Esophagus squamous epithelium (tissue), 5 donors: ENCODE data around the gene KRT10. TPM values are rescaled to one million over a fixed set of nuclear protein-coding genes. Genes with fewer than 3 reads are reported as not detected.

ENCODE experiments used
- DNase-seq: peaks from one replicate; lab custom pipeline; 2025; lab: John Stamatoyannopoulos, UW
- H3K27ac ChIP-seq, 4 donors: fragments of 200-600 bp; sonication (generic); one replicate each; pipeline ENCODE4 v1.5.1; 2016 to 2019; ENCODE audit warnings: mild to moderate bottlenecking in 1 of 4
- H3K27me3 ChIP-seq, 4 donors: fragments of 200-600 bp; sonication (generic); 1 replicate in 3 of 4; 2 replicates in 1 of 4; pipeline versions ENCODE4 v1.5.1 to v1.6.0; 2017 to 2021; ENCODE audit warnings: antibody characterized with exemption in 1 of 4
- H3K36me3 ChIP-seq, 3 donors: fragments of 200-600 bp; sonication (generic); one replicate each; pipeline ENCODE4 v1.5.1; 2016 to 2019
- H3K4me1 ChIP-seq, 3 donors: fragments of 200-600 bp; sonication (generic); one replicate each; pipeline ENCODE4 v1.5.1; 2017 to 2019
- H3K4me3 ChIP-seq, 4 donors: fragments of 200-600 bp; sonication (generic); 1 replicate in 3 of 4; 2 replicates in 1 of 4; pipeline ENCODE4 v1.5.1; 2016 to 2019; ENCODE audit warnings: mild to moderate bottlenecking in 2 of 4, moderate library complexity in 1 of 4
- H3K9me3 ChIP-seq, 3 donors: fragments of 200-600 bp; sonication (generic); one replicate each; pipeline ENCODE4 v1.5.1; 2016 to 2019
- CTCF ChIP-seq, 6 experiments: fragments of 450-650 bp in 4 of 6; fragments of 200-600 bp in 2 of 6; sonication (generic) in 2 of 6; IDR thresholded peaks; one replicate each; pipeline ENCODE4 v1.5.1; 2016 to 2019; ENCODE audit warnings: antibody characterized with exemption in 6 of 6, mild to moderate bottlenecking in 4 of 6, moderate library complexity in 4 of 6
- POLR2A ChIP-seq, 4 donors: fragments of 450-650 bp; IDR thresholded peaks; one replicate each; pipeline ENCODE4 v1.6.1; 2017; ENCODE audit warnings: antibody characterized with exemption in 4 of 4, mild to moderate bottlenecking in 4 of 4, moderate library complexity in 3 of 4
- WGBS, 2 donors: methylation state at CpG; one replicate each; pipeline ENCODE4 v1.1.5; 2018; 5-methylcytosine and 5-hydroxymethylcytosine counted together
- intact Hi-C: fragments of 100-400 bp; cut with DNase I; formaldehyde crosslinking; loops from one replicate; pipeline ENCODE4 v1.15.0; 2022
- total RNA-seq, 4 donors: library from RNA; depleted of rRNA; stranded (reverse); fragments of >200 nt; gene quantifications; one replicate each; pipeline ENCODE4 v1.1.0, GENCODE V29; 2016
- donor health status: DM: yes; HTN: yes; CAD: no.

Gene KRT10
- total RNA-seq, 4 donors from 2014 or later, result 14.4 to 50.0 (median 33.2) TPM

GRCh38 chr17:40854175-40854814 is 31.9 kb upstream of the KRT10 start:
- Histone ChIP-seq H3K36me3 (no peaks in the 10 kb centered on the region), H3K4me3 (no peak overlapping the region), H3K9me3 (no peaks in the 10 kb centered on the region), H3K27me3 (peaks cover 0 to 3% (median 0%) of the 10 kb centered on the region in 4 donors), H3K4me1 (peaks cover 0 to 36% (median 7%) of the 10 kb centered on the region in 3 donors), H3K27ac (no peak overlapping the region)
- no peak for TF ChIP-seq CTCF (IDR thresholded peaks at IDR 0.05)
- 23 to 25% methylated on average over 6 of the region's 6 CpGs for WGBS, 2 donors
- no peak for DNase-seq
- intact Hi-C loops, result no loop called here

- intact Hi-C loops, result no loop called here
- H3K4me1 ChIP-seq, result peaks cover 0 to 37% (median 7%) of the 10 kb centered on the region in 3 donors
- no peak for TF ChIP-seq CTCF (IDR thresholded peaks at IDR 0.05)
- TF ChIP-seq POLR2A (IDR thresholded peaks at IDR 0.05), result no peak
- no peak overlapping the region for H3K27ac ChIP-seq
- H3K36me3 ChIP-seq, result no peaks in the 10 kb centered on the region
- DNase-seq, result no peak
- H3K27me3 ChIP-seq, result peaks cover 0 to 6% (median 0%) of the 10 kb centered on the region in 4 donors
- no peaks in the 10 kb centered on the region for H3K9me3 ChIP-seq
- H3K4me3 ChIP-seq, result no peak overlapping the region
- WGBS, 2 donors, result 63 to 67% methylated on average over 1 of the region's 1 CpG
Measured at GRCh38 chr17:40852364-40852763, 29.9 kb upstream of the KRT10 start.

GRCh38 chr17:40850293-40850972 is 28.0 kb upstream of the KRT10 start:
- DNase-seq, result no peak
- H3K27ac ChIP-seq, result no peak overlapping the region
- H3K9me3 ChIP-seq, result no peaks in the 10 kb centered on the region
- H3K36me3 ChIP-seq, result no peaks in the 10 kb centered on the region
- H3K4me1 ChIP-seq, result peaks cover 0 to 29% (median 7%) of the 10 kb centered on the region in 3 donors
- TF ChIP-seq POLR2A (IDR thresholded peaks at IDR 0.05), result no peak
- no peak for TF ChIP-seq CTCF (IDR thresholded peaks at IDR 0.05)
- WGBS, 2 donors, result 71 to 73% methylated on average over 3 of the region's 3 CpGs
- peaks cover 0 to 17% (median 0%) of the 10 kb centered on the region in 4 donors for H3K27me3 ChIP-seq
- H3K4me3 ChIP-seq, result no peak overlapping the region
- intact Hi-C loops, result no loop called here

GRCh38 chr17:40849723-40850122 is 27.3 kb upstream of the KRT10 start:
- Histone ChIP-seq H3K4me3 (no peak overlapping the region), H3K9me3 (no peaks in the 10 kb centered on the region), H3K4me1 (peaks cover 0 to 26% (median 4%) of the 10 kb centered on the region in 3 donors), H3K27me3 (peaks cover 0 to 23% (median 0%) of the 10 kb centered on the region in 4 donors), H3K27ac (no peak overlapping the region), H3K36me3 (no peaks in the 10 kb centered on the region)
- WGBS, 2 donors, result 74 to 87% methylated on average over 4 of the region's 4 CpGs
- intact Hi-C loops, result loop anchor here (5.0 kb wide), 1 partner anchor 113 kb away; no protein-coding TSS in a partner anchor
- no peak for TF ChIP-seq POLR2A (IDR thresholded peaks at IDR 0.05)
- TF ChIP-seq CTCF (IDR thresholded peaks at IDR 0.05), result no peak
- no peak for DNase-seq
